HFF-Myc (cell line): Measurements from ENCODE around the gene SLIT3.

Experiments used
- DNase-seq: peaks from one replicate; pipeline ENCODE4 v3.0.0-alpha.2; 2011; ENCODE audit warnings: low read depth; ENCODE audit errors: extremely low read depth
- H3K4me3 ChIP-seq: replicated peaks from 2 replicates; pipeline ENCODE4 v1.5.1; 2011; ENCODE audit warnings: low read depth, mild to moderate bottlenecking, control low read depth, low read length
- TF ChIP-seq, protein P1 (sequence below): IDR thresholded peaks from 2 replicates; pipeline ENCODE4 v1.5.1; 2012; ENCODE audit warnings: mild to moderate bottlenecking, low read depth, low read length, control low read depth; ENCODE audit errors: missing control alignments

SLIT3 gene

DNA sequence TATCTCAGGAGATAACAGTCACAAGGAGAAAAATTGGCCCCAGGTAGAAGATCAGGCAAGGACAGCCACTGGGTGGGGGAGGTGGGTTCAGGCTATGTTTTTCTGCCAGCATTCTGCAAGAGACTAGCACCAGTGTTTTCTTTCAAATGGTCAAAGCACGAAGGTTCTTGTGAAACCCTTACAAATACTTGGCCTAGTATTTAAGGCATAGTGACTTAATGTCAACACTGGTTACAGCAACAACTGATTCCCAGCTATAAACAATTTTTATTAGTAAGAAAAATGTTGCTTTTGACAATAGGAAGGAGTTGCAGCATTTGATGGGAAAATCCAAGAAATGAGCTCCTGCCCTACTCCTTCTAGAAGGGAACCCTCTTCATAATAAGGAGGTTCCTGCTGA lies 349.6 kb downstream of the SLIT3 start:
- TF ChIP-seq, protein P1, sequence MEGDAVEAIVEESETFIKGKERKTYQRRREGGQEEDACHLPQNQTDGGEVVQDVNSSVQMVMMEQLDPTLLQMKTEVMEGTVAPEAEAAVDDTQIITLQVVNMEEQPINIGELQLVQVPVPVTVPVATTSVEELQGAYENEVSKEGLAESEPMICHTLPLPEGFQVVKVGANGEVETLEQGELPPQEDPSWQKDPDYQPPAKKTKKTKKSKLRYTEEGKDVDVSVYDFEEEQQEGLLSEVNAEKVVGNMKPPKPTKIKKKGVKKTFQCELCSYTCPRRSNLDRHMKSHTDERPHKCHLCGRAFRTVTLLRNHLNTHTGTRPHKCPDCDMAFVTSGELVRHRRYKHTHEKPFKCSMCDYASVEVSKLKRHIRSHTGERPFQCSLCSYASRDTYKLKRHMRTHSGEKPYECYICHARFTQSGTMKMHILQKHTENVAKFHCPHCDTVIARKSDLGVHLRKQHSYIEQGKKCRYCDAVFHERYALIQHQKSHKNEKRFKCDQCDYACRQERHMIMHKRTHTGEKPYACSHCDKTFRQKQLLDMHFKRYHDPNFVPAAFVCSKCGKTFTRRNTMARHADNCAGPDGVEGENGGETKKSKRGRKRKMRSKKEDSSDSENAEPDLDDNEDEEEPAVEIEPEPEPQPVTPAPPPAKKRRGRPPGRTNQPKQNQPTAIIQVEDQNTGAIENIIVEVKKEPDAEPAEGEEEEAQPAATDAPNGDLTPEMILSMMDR: no peak
- H3K4me3 ChIP-seq: no peak overlapping the region
- no peak for DNase-seq

DNA sequence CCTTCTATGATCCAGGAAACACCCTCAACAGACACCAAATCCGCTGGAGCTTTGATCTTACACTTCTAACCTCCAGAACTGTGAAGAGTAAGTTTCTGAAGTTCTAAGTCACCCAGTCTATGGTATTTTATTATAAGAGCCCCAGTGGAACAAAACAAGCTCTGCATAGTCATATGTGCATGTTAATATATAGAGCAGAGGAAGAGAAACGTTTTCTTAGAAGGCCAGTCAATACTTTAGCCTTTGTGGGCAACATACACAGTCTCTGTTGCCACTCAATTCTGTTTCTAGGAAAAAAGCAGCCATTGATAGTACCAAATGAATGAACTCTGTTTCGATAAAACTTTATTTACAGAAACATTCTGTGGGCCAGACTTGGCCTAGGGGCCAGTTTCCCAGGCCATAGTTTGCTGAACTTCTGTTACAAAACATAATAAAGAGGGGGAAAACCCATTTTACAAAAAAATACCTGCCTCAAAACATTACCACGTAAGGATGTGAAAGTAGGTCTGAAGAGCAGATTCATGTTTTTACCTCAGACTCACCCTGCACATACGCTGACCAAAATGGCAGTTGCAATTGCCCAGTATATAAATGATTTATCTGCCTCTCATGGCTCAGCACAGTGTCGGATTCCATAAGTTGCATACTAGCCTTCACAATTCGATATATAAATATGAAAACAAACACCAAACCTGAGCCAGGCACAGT lies 350.5 kb downstream of the SLIT3 start:
- H3K4me3 ChIP-seq: no peak overlapping the region
- no peak for DNase-seq
- TF ChIP-seq, protein P1: no peak

DNA sequence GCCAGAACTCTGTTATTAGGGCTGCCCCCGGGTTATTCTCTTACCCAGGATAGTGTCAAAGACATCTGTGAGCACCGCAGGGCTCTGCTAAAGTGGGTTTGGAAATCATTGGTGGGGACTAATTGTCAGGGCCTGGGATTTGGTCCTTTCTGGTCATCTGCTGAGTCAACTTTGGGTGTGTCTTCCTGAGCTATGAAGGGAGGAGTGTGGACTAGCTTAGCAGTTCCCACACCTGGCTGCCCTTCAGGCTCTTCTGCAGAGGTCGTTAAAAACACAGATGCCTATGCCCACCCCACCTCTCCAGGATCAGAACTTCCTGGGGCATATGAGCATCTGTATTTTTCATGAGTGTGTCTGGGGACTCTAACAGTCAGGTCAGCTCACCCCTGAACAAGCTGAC lies 352.2 kb downstream of the SLIT3 start:
- no peak for DNase-seq
- no peak overlapping the region for H3K4me3 ChIP-seq
- TF ChIP-seq, protein P1: no peak

DNA sequence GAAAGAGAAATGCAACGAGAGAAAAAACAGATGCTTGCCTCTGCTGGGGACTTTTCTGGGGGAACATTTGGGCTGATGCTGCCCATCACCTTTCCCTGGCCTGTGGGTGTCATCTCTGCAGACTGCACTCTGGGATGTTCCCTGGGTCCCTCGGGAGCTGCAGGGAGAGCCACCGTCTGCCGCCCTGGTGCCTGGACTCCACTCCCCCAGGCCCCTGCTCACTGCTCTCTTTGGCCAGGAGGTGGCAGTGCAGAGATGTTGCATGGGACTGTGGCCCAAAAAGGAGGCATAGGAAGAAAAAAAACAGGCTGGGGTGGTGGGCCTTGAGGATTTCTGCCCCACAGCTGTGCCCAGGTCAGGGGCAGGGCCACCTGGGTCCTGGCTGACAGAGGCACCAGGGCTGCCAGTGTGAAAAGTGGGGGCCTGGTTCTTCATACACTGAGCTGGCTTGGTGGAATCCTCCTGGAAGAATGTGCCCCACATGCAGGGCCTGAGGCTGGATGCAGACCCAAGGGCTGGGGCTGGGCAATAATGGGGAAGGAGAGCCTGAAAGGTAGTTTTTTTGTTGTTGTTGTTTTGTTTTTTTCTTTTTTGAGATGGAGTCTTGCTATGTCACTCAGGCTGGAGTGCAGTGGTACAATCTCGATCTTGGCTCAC lies 353.6 kb downstream of the SLIT3 start:
- H3K4me3 ChIP-seq: no peak overlapping the region
- TF ChIP-seq, protein P1: peak; percentile 89
- no peak for DNase-seq

DNA sequence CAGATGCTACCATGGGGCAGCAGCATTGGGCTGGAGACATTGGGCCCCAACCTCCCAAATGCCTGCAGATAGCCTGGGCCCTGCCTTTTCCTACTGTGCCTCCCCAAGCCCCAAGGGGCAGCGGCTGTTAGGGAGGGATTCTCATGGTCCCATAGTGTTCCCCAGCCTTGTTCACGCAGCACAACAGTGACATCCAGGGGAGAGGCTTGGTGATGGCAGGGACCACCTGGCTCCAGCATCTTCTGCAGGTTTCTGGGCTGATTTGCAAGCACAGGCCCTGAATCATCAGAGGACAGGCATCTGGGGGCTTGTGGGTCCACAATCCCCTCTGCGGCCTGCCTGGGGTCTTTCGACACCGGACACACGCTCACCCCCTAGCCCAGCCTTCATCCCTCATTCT lies 354.6 kb downstream of the SLIT3 start:
- TF ChIP-seq, protein P1: peak; percentile 9
- no peak overlapping the region for H3K4me3 ChIP-seq
- no peak for DNase-seq

DNA sequence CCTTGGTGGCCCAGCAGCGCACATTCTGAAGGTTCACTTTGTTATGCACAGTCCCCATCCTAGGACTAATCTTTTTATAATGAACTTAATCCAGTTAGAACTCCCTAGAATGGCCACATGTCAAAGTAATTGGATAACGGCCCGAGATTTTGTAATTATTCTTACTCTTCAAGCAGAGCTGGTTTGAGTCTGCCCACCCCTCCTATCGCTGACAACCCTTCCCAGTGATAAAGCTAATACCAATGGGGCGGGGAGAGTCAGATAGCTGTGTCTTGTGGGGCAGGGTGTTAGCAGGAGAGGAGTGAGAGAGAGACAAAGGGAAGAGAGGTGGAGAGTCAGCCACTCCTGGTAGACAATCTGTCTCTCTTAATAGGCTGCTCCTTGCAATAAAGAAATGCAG lies 356.9 kb downstream of the SLIT3 start:
- TF ChIP-seq, protein P1: no peak
- H3K4me3 ChIP-seq: no peak overlapping the region
- DNase-seq: no peak
